Spleen (tissue), 11 donors: Measurements from ENCODE around the gene HAX1. TPM values are rescaled to one million over a fixed set of nuclear protein-coding genes. Genes with fewer than 3 reads are reported as not detected.

Source experiments
- DNase-seq: peaks from one replicate; pipeline ENCODE4 v3.0.0-alpha.2; 2020
- H3K27ac ChIP-seq, 8 donors: fragments of 200-600 bp; sonication (generic) in 7 of 8; 1 replicate in 4 of 8; 2 replicates in 4 of 8; pipeline versions ENCODE4 v1.5.0 to v1.8.0; 2016 to 2021; ENCODE audit warnings: inconsistent platforms in 4 of 8, mild to moderate bottlenecking in 4 of 8, moderate library complexity in 1 of 8
- H3K27me3 ChIP-seq, 7 donors: fragments of 200-600 bp; sonication (generic) in 6 of 7; replicated peaks in 1 of 7; 1 replicate in 4 of 7; 2 replicates in 3 of 7; pipeline versions ENCODE4 v1.5.0 to v1.8.0; 2016 to 2021; ENCODE audit warnings: inconsistent platforms in 3 of 7, mild to moderate bottlenecking in 1 of 7
- H3K36me3 ChIP-seq, 6 donors: fragments of 200-600 bp; sonication (generic) in 5 of 6; 1 replicate in 4 of 6; 2 replicates in 2 of 6; pipeline versions ENCODE4 v1.5.0 to v1.8.0; 2016 to 2021; ENCODE audit warnings: inconsistent platforms in 2 of 6
- H3K4me1 ChIP-seq, 6 donors: fragments of 200-600 bp; sonication (generic) in 5 of 6; 1 replicate in 3 of 6; 2 replicates in 3 of 6; pipeline versions ENCODE4 v1.5.0 to v1.8.0; 2016 to 2021; ENCODE audit warnings: inconsistent platforms in 3 of 6
- H3K4me3 ChIP-seq, 8 donors: fragments of 200-600 bp; sonication (generic) in 7 of 8; 1 replicate in 4 of 8; 2 replicates in 4 of 8; pipeline versions ENCODE4 v1.5.0 to v1.8.0; 2016 to 2021; ENCODE audit warnings: inconsistent platforms in 4 of 8, mild to moderate bottlenecking in 4 of 8, moderate library complexity in 2 of 8
- H3K9me3 ChIP-seq, 8 donors: fragments of 200-600 bp; sonication (generic) in 7 of 8; 1 replicate in 4 of 8; 2 replicates in 4 of 8; pipeline versions ENCODE4 v1.5.0 to v1.8.0; 2016 to 2021; ENCODE audit warnings: inconsistent platforms in 4 of 8
- POLR2A ChIP-seq, 3 donors: fragments of 450-650 bp; IDR thresholded peaks; one replicate each; pipeline ENCODE4 v1.5.1; 2017; ENCODE audit warnings: antibody characterized with exemption in 3 of 3, mild to moderate bottlenecking in 1 of 3
- POLR2AphosphoS5 ChIP-seq, 3 donors: sonication (generic); formaldehyde crosslinking; IDR thresholded peaks; one replicate each; pipeline ENCODE4 v1.5.1; 2017; ENCODE audit warnings: antibody characterized with exemption in 3 of 3
- WGBS, 5 donors: extraction: QIAGEN DNeasy Blood & Tissue Kit in 3 of 5; methylation state at CpG; one replicate each; pipeline versions ENCODE4 v1.1.5 to v1.1.7; 2013 to 2018; 5-methylcytosine and 5-hydroxymethylcytosine counted together
- intact Hi-C: fragments of 100-400 bp; cut with DNase I; formaldehyde crosslinking; loops from one replicate; pipeline ENCODE4 v1.15.0; 2023; ENCODE audit warnings: low total_unique reads
- polyA plus RNA-seq, 3 donors: library from polyadenylated mRNA; stranded (reverse); fragments of 200-250 nt; gene quantifications; one replicate each; pipeline ENCODE4 v1.2.1, GENCODE V29; 2013
- small RNA-seq, 4 donors: library from RNA; depleted of rRNA; stranded (forward); fragments of <200 nt; gene quantifications; one replicate each; pipeline ENCODE3, GENCODE V24; 2016
- total RNA-seq, 7 donors: library from RNA; depleted of rRNA in 3 of 7; stranded (reverse); fragments of >200 nt in 3 of 7; fragmentation: NEBNext Ultra II Directional in 4 of 7; extraction: Animal tissue kit (Norgen Biotek cat#: 25700) in 4 of 7; gene quantifications; one replicate each; pipeline versions ENCODE4 v1.1.0 to v1.2.1, GENCODE V29; 2016 to 2021
- TF ChIP-seq, protein P1 (sequence below), 11 experiments: fragments of 200-600 bp in 7 of 11; fragments of 450-650 bp in 4 of 11; sonication (generic) in 4 of 11; IDR thresholded peaks in 8 of 11; conservative IDR thresholded peaks in 3 of 11; 1 replicate in 7 of 11; 2 replicates in 4 of 11; pipeline versions ENCODE4 v1.4.0 to v1.8.0; 2016 to 2021; ENCODE audit warnings: antibody characterized with exemption in 11 of 11, inconsistent platforms in 4 of 11, mild to moderate bottlenecking in 1 of 11
- donor health status: healthy with polysubstance abuse.
- donor health status: DM: no; HTN: no; CAD: no; lungs with moderate emphysema.
- donor health status: DM: no; HTN: no; CAD: no.
- donor health status: Bipolar disorder and iron deficiency.
- donor health status: healthy.
- donor health status: DM: no; HTN: no; CAD: no.
- donor health status: DM: yes; HTN: yes; CAD: no.

The HAX1 gene
- total and polyA plus RNA-seq, 10 donors: 59.5 to 109 (median 69.6) TPM

GRCh38 chr1:154324669-154325582 is 52.5 kb downstream of the HAX1 start, which contains the start of gene ATP8B2:
ATP8B2 (plus strand) TSS chr1:154325525; CDS start chr1:154328142, 2,617 bp downstream.
- peaks cover 34 to 61% (median 52%) of the 10 kb centered on the region in 6 donors for H3K4me1 ChIP-seq
- TF ChIP-seq POLR2A (IDR thresholded peaks at IDR 0.05): no peak
- TF ChIP-seq, protein P1, sequence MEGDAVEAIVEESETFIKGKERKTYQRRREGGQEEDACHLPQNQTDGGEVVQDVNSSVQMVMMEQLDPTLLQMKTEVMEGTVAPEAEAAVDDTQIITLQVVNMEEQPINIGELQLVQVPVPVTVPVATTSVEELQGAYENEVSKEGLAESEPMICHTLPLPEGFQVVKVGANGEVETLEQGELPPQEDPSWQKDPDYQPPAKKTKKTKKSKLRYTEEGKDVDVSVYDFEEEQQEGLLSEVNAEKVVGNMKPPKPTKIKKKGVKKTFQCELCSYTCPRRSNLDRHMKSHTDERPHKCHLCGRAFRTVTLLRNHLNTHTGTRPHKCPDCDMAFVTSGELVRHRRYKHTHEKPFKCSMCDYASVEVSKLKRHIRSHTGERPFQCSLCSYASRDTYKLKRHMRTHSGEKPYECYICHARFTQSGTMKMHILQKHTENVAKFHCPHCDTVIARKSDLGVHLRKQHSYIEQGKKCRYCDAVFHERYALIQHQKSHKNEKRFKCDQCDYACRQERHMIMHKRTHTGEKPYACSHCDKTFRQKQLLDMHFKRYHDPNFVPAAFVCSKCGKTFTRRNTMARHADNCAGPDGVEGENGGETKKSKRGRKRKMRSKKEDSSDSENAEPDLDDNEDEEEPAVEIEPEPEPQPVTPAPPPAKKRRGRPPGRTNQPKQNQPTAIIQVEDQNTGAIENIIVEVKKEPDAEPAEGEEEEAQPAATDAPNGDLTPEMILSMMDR (IDR thresholded peaks at IDR 0.05 in 8 of 11, conservative IDR thresholded peaks at IDR 0.05 in 3 of 11): peak; percentile 83 to 96 (median 90)
- TF ChIP-seq POLR2AphosphoS5 (IDR thresholded peaks at IDR 0.05): peak; percentile 50 to 62 (median 56)
- H3K9me3 ChIP-seq: no peaks in the 10 kb centered on the region
- H3K4me3 ChIP-seq: peak within 1 kb of the TSS; percentile 55 to 88 (median 74)
- H3K27me3 ChIP-seq: peaks cover 0 to 52% (median 0%) of the 10 kb centered on the region in 7 donors
- DNase-seq: peak; percentile 93
- H3K36me3 ChIP-seq: no peaks in the 10 kb centered on the region
- H3K27ac ChIP-seq: peak within 1 kb of the TSS; percentile 59 to 93 (median 88)
- 1 to 2% (median 1%) methylated on average over 44 to 56 of the region's 56 CpGs for WGBS, 5 donors
- intact Hi-C loops: no loop called here

Small RNAs within 50 kb of the gene (small RNA-seq; reads per million reads assigned to genes)
- gene RF00273: 0 reads per million in 4 donors
- 0 reads per million in 4 donors for gene RNU6-121P
- 0 reads per million in 4 donors for gene RNU6-239P
- gene SNORA58B: 0 reads per million in 4 donors

Other genes with a start within 250 kb of the HAX1 start
- under 1 TPM in 5 of 7 donors, not detected in 2; 0.06 to 0.34 (median 0.10) TPM for gene NUP210L, start 117.6 kb upstream of the HAX1 start, total RNA-seq
- gene NUP210L, start 117.6 kb upstream of the HAX1 start, polyA plus RNA-seq: under 1 TPM in 1 of 3 donors, not detected in 2; 0.02 TPM
- gene TPM3, start 80.5 kb upstream of the HAX1 start, total RNA-seq: 100 to 1,000 TPM; 383 to 596 (median 456) TPM
- 100 to 1,000 TPM; 221 to 315 (median 240) TPM for gene TPM3, start 80.5 kb upstream of the HAX1 start, polyA plus RNA-seq
- not detected for gene CFAP141, start 66.3 kb upstream of the HAX1 start, total RNA-seq
- gene CFAP141, start 66.3 kb upstream of the HAX1 start, polyA plus RNA-seq: not detected
- 100 to 1,000 TPM in 5 of 7 donors, 10 to 100 TPM in 2; 89.5 to 156 (median 134) TPM for gene UBAP2L, start 51.7 kb upstream of the HAX1 start, total RNA-seq
- gene UBAP2L, start 51.7 kb upstream of the HAX1 start, polyA plus RNA-seq: 10 to 100 TPM; 36.8 to 58.0 (median 44.4) TPM
- 1 to 10 TPM in 4 of 7 donors, under 1 TPM in 3; 0.28 to 3.1 (median 1.3) TPM for gene AQP10, start 48.5 kb downstream of the HAX1 start, total RNA-seq
- under 1 TPM; 0.09 to 0.19 (median 0.15) TPM for gene AQP10, start 48.5 kb downstream of the HAX1 start, polyA plus RNA-seq
- 100 to 1,000 TPM in 2 of 7 donors, 10 to 100 TPM in 5; 42.3 to 107 (median 66.7) TPM for gene ATP8B2, start 52.9 kb downstream of the HAX1 start, total RNA-seq
- gene ATP8B2, start 52.9 kb downstream of the HAX1 start, polyA plus RNA-seq: 10 to 100 TPM in 1 of 3 donors, 1 to 10 TPM in 2; 5.4 to 17.0 (median 6.4) TPM
- 10 to 100 TPM; 40.3 to 74.5 (median 55.5) TPM for gene IL6R, start 132.7 kb downstream of the HAX1 start, total RNA-seq
- 1 to 10 TPM; 2.8 to 6.1 (median 3.9) TPM for gene IL6R, start 132.7 kb downstream of the HAX1 start, polyA plus RNA-seq
- 10 to 100 TPM in 2 of 7 donors, 1 to 10 TPM in 5; 2.4 to 14.0 (median 8.3) TPM for gene TDRD10, start 229.6 kb downstream of the HAX1 start, total RNA-seq
- 10 to 100 TPM in 2 of 3 donors, 1 to 10 TPM in 1; 4.9 to 12.8 (median 12.0) TPM for gene TDRD10, start 229.6 kb downstream of the HAX1 start, polyA plus RNA-seq
- gene SHE, start 229.8 kb downstream of the HAX1 start, total RNA-seq: 10 to 100 TPM; 25.0 to 54.7 (median 35.7) TPM
- 10 to 100 TPM in 2 of 3 donors, 1 to 10 TPM in 1; 8.2 to 20.5 (median 14.0) TPM for gene SHE, start 229.8 kb downstream of the HAX1 start, polyA plus RNA-seq